H1 (cell line): ENCODE results near the gene ADRA2B. TPM values are rescaled to one million over a fixed set of nuclear protein-coding genes. Genes with fewer than 3 reads are reported as not detected.
"Not testable (repeated sequence)": the region's sequence is repeated elsewhere in the genome, so short reads cannot be mapped to it uniquely, and the experiment has no call there.

Experiments used
- CTCF ChIA-PET: fragments of 300-600 bp; sonication (Branson Sonifier 250); formaldehyde crosslinking; loops from one replicate; lab custom pipeline; 2021; ENCODE audit not compliant: partially characterized antibody; lab: Charles Lee
- POLR2A ChIA-PET: fragments of 300-600 bp; sonication (Branson Sonifier 250); formaldehyde crosslinking; loops from one replicate; lab custom pipeline; 2021; ENCODE audit warnings: inconsistent platforms; ENCODE audit not compliant: partially characterized antibody; lab: Charles Lee
- DNase-seq, 2 experiments: peaks; one replicate each; pipeline versions ENCODE4 v3.0.0 to v3.0.0-alpha.2; 2010 to 2022; ENCODE audit warnings: low spot score in 2 of 2, low read depth in 1 of 2, mixed read lengths in 1 of 2
- FAIRE-seq: peaks from 2 replicates; lab custom pipeline; 2011; peaks lifted over from hg19 to GRCh38; lab: Jason Lieb, UNC
- H2AFZ ChIP-seq: 2 replicates; pipeline ENCODE4 v1.8.1; 2012; ENCODE audit warnings: low read length, inconsistent platforms
- H2AK5ac ChIP-seq: 2 replicates; pipeline ENCODE4 v1.6.1; 2013; ENCODE audit warnings: low read depth, low read length
- H2BK120ac ChIP-seq: replicated peaks from 2 replicates; pipeline ENCODE3; 2013; ENCODE audit warnings: low read depth, low read length, inconsistent platforms
- H2BK12ac ChIP-seq: 2 replicates; pipeline ENCODE4 v1.6.1; 2013; ENCODE audit warnings: low read depth, low read length
- H2BK15ac ChIP-seq: 2 replicates; pipeline ENCODE4 v1.6.1; 2013; ENCODE audit warnings: low read length
- H2BK20ac ChIP-seq: 2 replicates; pipeline ENCODE4 v1.6.1; 2013; ENCODE audit warnings: low read length
- H2BK5ac ChIP-seq: 2 replicates; pipeline ENCODE4 v1.6.1; 2013; ENCODE audit warnings: low read depth, low read length
- H3K14ac ChIP-seq: 2 replicates; pipeline ENCODE4 v1.6.1; 2013; ENCODE audit warnings: inconsistent platforms; ENCODE audit not compliant: insufficient read length
- H3K18ac ChIP-seq: 2 replicates; pipeline ENCODE4 v1.6.1; 2013; ENCODE audit warnings: low read length; ENCODE audit errors: extremely low read depth
- H3K23ac ChIP-seq: 2 replicates; pipeline ENCODE4 v1.6.1; 2013; ENCODE audit warnings: inconsistent platforms; ENCODE audit not compliant: insufficient read length
- H3K23me2 ChIP-seq: 2 replicates; pipeline ENCODE4 v1.6.1; 2013; ENCODE audit warnings: low read depth, low read length
- H3K27ac ChIP-seq: 2 replicates; pipeline ENCODE4 v1.6.1; 2011; ENCODE audit warnings: low read depth, low read length, inconsistent platforms
- H3K27me3 ChIP-seq, 4 experiments: replicated peaks in 1 of 4; 1 replicate in 1 of 4; 2 replicates in 3 of 4; pipeline versions ENCODE4 v1.6.1 to v1.8.1; 2011 to 2013; ENCODE audit warnings: low read length in 3 of 4, mild to moderate bottlenecking in 3 of 4, inconsistent platforms in 2 of 4, mixed read lengths in 2 of 4, moderate library complexity in 1 of 4; ENCODE audit not compliant: control insufficient read depth in 3 of 4, insufficient read depth in 3 of 4; ENCODE audit errors: extremely low read depth in 1 of 4
- H3K36me3 ChIP-seq, 4 experiments: 2 replicates each; pipeline versions ENCODE4 v1.6.1 to v1.8.1; 2011 to 2013; ENCODE audit warnings: mild to moderate bottlenecking in 4 of 4, low read length in 3 of 4, moderate library complexity in 2 of 4, control low read depth in 1 of 4, inconsistent platforms in 1 of 4; ENCODE audit not compliant: insufficient read depth in 4 of 4, control insufficient read depth in 2 of 4
- H3K4ac ChIP-seq: replicated peaks from 2 replicates; pipeline ENCODE3; 2013; ENCODE audit warnings: low read length, low read depth, mixed read lengths, inconsistent platforms; ENCODE audit not compliant: insufficient read length
- H3K4me1 ChIP-seq, 4 experiments: replicated peaks in 1 of 4; 1 replicate in 1 of 4; 2 replicates in 3 of 4; pipeline versions ENCODE4 v1.6.1 to v1.8.1; 2011 to 2013; ENCODE audit warnings: low read length in 3 of 4, inconsistent platforms in 2 of 4, mixed read lengths in 1 of 4; ENCODE audit not compliant: insufficient read depth in 4 of 4, control insufficient read depth in 3 of 4
- H3K4me2 ChIP-seq, 2 experiments: 2 replicates each; pipeline versions ENCODE4 v1.6.1 to v1.8.1; 2011 to 2013; ENCODE audit warnings: low read depth in 2 of 2, low read length in 2 of 2, control low read depth in 1 of 2, inconsistent platforms in 1 of 2, mild to moderate bottlenecking in 1 of 2; ENCODE audit not compliant: insufficient read depth in 1 of 2
- H3K4me3 ChIP-seq, 4 experiments: fragments of 200-600, 300-600 bp in 1 of 4; sonication (generic), shearing (Covaris generic), sonication (Bioruptor Twin) in 1 of 4; 2 replicates each; pipeline versions ENCODE4 v1.5.1 to v1.8.1; 2011 to 2016; ENCODE audit warnings: low read length in 4 of 4, low read depth in 3 of 4, control low read depth in 2 of 4, inconsistent platforms in 2 of 4, mild to moderate bottlenecking in 2 of 4, mixed read lengths in 1 of 4, moderate library complexity in 1 of 4; ENCODE audit not compliant: insufficient read depth in 2 of 4; ENCODE audit errors: extremely low read depth in 1 of 4
- H3K56ac ChIP-seq: replicated peaks from 2 replicates; pipeline ENCODE3; 2013; ENCODE audit warnings: low read depth, mild to moderate bottlenecking, mixed read lengths, low read length, inconsistent platforms; ENCODE audit not compliant: insufficient read length
- H3K79me1 ChIP-seq: 2 replicates; pipeline ENCODE4 v1.6.1; 2013; ENCODE audit warnings: low read depth, low read length, control low read depth
- H3K79me2 ChIP-seq, 2 experiments: 2 replicates each; pipeline versions ENCODE4 v1.6.1 to v1.8.1; 2012 to 2013; ENCODE audit warnings: low read length in 2 of 2, mild to moderate bottlenecking in 2 of 2, inconsistent platforms in 1 of 2; ENCODE audit not compliant: insufficient read depth in 2 of 2, control insufficient read depth in 1 of 2
- H3K9ac ChIP-seq, 4 experiments: replicated peaks in 1 of 4; 1 replicate in 1 of 4; 2 replicates in 3 of 4; pipeline versions ENCODE4 v1.6.1 to v1.8.1; 2011 to 2013; ENCODE audit warnings: low read depth in 3 of 4, low read length in 3 of 4, control low read depth in 2 of 4, mild to moderate bottlenecking in 2 of 4, moderate library complexity in 2 of 4, inconsistent platforms in 1 of 4; ENCODE audit errors: extremely low read depth in 1 of 4
- H3K9me3 ChIP-seq, 2 experiments: 2 replicates each; pipeline versions ENCODE4 v1.6.1 to v1.8.1; 2012 to 2013; ENCODE audit warnings: mild to moderate bottlenecking in 2 of 2, moderate library complexity in 2 of 2, control low read depth in 1 of 2, inconsistent platforms in 1 of 2, low read depth in 1 of 2, low read length in 1 of 2, mixed read lengths in 1 of 2; ENCODE audit not compliant: insufficient read depth in 2 of 2
- H4K20me1 ChIP-seq, 2 experiments: replicated peaks in 1 of 2; 2 replicates each; pipeline versions ENCODE3 to v1.8.1; 2011 to 2013; ENCODE audit warnings: inconsistent platforms in 2 of 2, low read length in 2 of 2, mild to moderate bottlenecking in 1 of 2; ENCODE audit not compliant: insufficient read depth in 2 of 2, control insufficient read depth in 1 of 2
- H4K5ac ChIP-seq: 2 replicates; pipeline ENCODE4 v1.6.1; 2013; ENCODE audit warnings: low read length, low read depth, mixed read lengths, inconsistent platforms; ENCODE audit not compliant: insufficient read length
- H4K8ac ChIP-seq: 2 replicates; pipeline ENCODE4 v1.8.0; 2013; ENCODE audit warnings: mild to moderate bottlenecking, moderate library complexity, low read length, inconsistent platforms; ENCODE audit not compliant: insufficient read depth; ENCODE audit errors: extremely low read depth
- H4K91ac ChIP-seq: replicated peaks from 2 replicates; pipeline ENCODE3; 2013; ENCODE audit warnings: low read length, mixed read lengths, inconsistent platforms; ENCODE audit not compliant: insufficient read length
- CBX5 ChIP-seq: fragments of 300-800, 300-1000 bp; sonication (generic); IDR thresholded peaks from 2 replicates; pipeline ENCODE4 v1.7.1; 2016; ENCODE audit warnings: antibody characterized with exemption, low read length, low read depth
- EGR1 ChIP-seq: IDR thresholded peaks from 2 replicates; pipeline ENCODE4 v1.6.1; 2011; ENCODE audit warnings: low read depth, low read length, borderline replicate concordance
- GABPA ChIP-seq: IDR thresholded peaks from 2 replicates; pipeline ENCODE4 v1.6.1; 2011; ENCODE audit warnings: mild to moderate bottlenecking, low read length, moderate library complexity, borderline replicate concordance; ENCODE audit not compliant: insufficient read depth
- KDM4A ChIP-seq: IDR thresholded peaks from one replicate; pipeline ENCODE4 v1.7.1; 2012; ENCODE audit warnings: low read depth, mild to moderate bottlenecking, moderate library complexity, low read length, inconsistent platforms; ENCODE audit not compliant: severe bottlenecking
- NANOG ChIP-seq: IDR thresholded peaks from 2 replicates; pipeline ENCODE4 v1.6.1; 2011; ENCODE audit warnings: low read length, low read depth, mild to moderate bottlenecking, inconsistent platforms; ENCODE audit not compliant: insufficient read depth, poor library complexity, severe bottlenecking
- RNF2 ChIP-seq: fragments of 200-900, 300-1000 bp; sonication (generic); IDR thresholded peaks from 2 replicates; pipeline ENCODE4 v1.7.1; 2016; ENCODE audit warnings: borderline replicate concordance, low read depth, mild to moderate bottlenecking, antibody characterized with exemption, low read length; ENCODE audit not compliant: poor library complexity, severe bottlenecking; ENCODE audit errors: missing control alignments
- SIN3A ChIP-seq, 2 experiments: IDR thresholded peaks in 1 of 2; conservative IDR thresholded peaks in 1 of 2; 2 replicates each; pipeline ENCODE4 v1.6.1; 2011 to 2012; ENCODE audit warnings: low read length in 2 of 2, improper control_type of control experiment in 1 of 2, low read depth in 1 of 2, mild to moderate bottlenecking in 1 of 2
- SP4 ChIP-seq: IDR thresholded peaks from 2 replicates; pipeline ENCODE4 v1.6.1; 2012; ENCODE audit warnings: low read length, inconsistent platforms
- TAF7 ChIP-seq: optimal IDR thresholded peaks from 2 replicates; pipeline ENCODE3; 2011; ENCODE audit warnings: low read depth, mild to moderate bottlenecking, inconsistent platforms, low read length, moderate library complexity, borderline replicate concordance
- WGBS, 2 experiments: shearing (Covaris generic) in 1 of 2; methylation state at CpG; one replicate each; pipeline versions ENCODE4 v1.1.6 to v1.1.7; 2013 to 2015; ENCODE audit warnings: low lambda C conversion rate in 2 of 2, mixed read lengths in 2 of 2, inconsistent platforms in 1 of 2, low coverage in 1 of 2, missing lambda C conversion rate in 1 of 2; ENCODE audit not compliant: insufficient replicate concordance in 2 of 2, insufficient coverage in 1 of 2, insufficient read length in 1 of 2; ENCODE audit errors: extremely low coverage in 1 of 2, missing lambda C conversion rate in 1 of 2; 5-methylcytosine and 5-hydroxymethylcytosine counted together
- polyA plus RNA-seq, 7 experiments: library from polyadenylated mRNA; depleted of rRNA in 3 of 7; stranded (reverse) in 5 of 7; unstranded in 2 of 7; fragments of >200 nt in 5 of 7; fragments of 200-250 nt in 2 of 7; gene quantifications; 1 replicate in 5 of 7; 2 replicates in 1 of 7; 4 replicates in 1 of 7; pipeline versions ENCODE4 v1.2.1 to v1.2.3, GENCODE V29; 2011 to 2013; ENCODE audit warnings: missing spikeins in 2 of 7, mixed read lengths in 2 of 7
- total RNA-seq: library from RNA; stranded (reverse); fragmentation: NEBNext Ultra II Directional; extraction: Animal tissue kit (Norgen Biotek cat#: 25700); gene quantifications from 2 replicates; pipeline ENCODE4 v1.2.1, GENCODE V29; 2021

ADRA2B gene
- total and polyA plus RNA-seq, 2 of the 8 experiments (the other 6 are each of a cell fraction or from before 2014, with no cell fraction given): 5.8 to 6.5 TPM

- TF ChIP-seq SIN3A (conservative IDR thresholded peaks at IDR 0.05 in 1 of 2, IDR thresholded peaks at IDR 0.05 in 1 of 2; ENCODE audit: low read depth in 1 of 2, low read length in 2 of 2) (no peak), SP4 (no peak), RNF2 (no peak), TAF7 (no peak), CBX5 (no peak), NANOG (no peak), GABPA (no peak), KDM4A (no peak), EGR1 (no peak)
Measured at GRCh38 chr2:96085541-96086355, 30.6 kb downstream of the ADRA2B start (continued).

- DNase-seq, H3K27ac ChIP-seq, H3K4me3 ChIP-seq, H3K56ac ChIP-seq, H2BK20ac ChIP-seq, H3K79me2 ChIP-seq, H2BK12ac ChIP-seq, H2AK5ac ChIP-seq, POLR2A ChIA-PET, H3K4me1 ChIP-seq, H3K4ac ChIP-seq, H2BK15ac ChIP-seq, H3K9ac ChIP-seq, H4K91ac ChIP-seq, H3K36me3 ChIP-seq, H3K9me3 ChIP-seq, H4K5ac ChIP-seq, H3K23ac ChIP-seq, H3K14ac ChIP-seq, H3K79me1 ChIP-seq, H4K20me1 ChIP-seq, H3K4me2 ChIP-seq, H2AFZ ChIP-seq, H3K23me2 ChIP-seq, H3K27me3 ChIP-seq, H3K18ac ChIP-seq, H2BK120ac ChIP-seq, H2BK5ac ChIP-seq, FAIRE-seq: not testable (repeated sequence)
- 86% methylated on average over 5 of the region's 7 CpGs; no CpG with 5 or more reads in 1 of the 2 experiments for WGBS, 2 experiments
- CTCF ChIA-PET: interaction anchor here (0.6 to 1.2 kb wide), 2 partner anchors 28 to 32 kb away, joined by 3 to 4 read pairs; no protein-coding TSS in a partner anchor
- peak overlapping the region; percentile 51; the same call in 1 of the 2 replicates for H4K8ac ChIP-seq
Measured at GRCh38 chr2:96084858-96085518, 31.4 kb downstream of the ADRA2B start.
